Neural crest cell (in vitro differentiated cells): ENCODE measurements around the gene HSBP1L1. TPM values are rescaled to one million over a fixed set of nuclear protein-coding genes. Genes with fewer than 3 reads are reported as not detected.

ENCODE experiments used
- DNase-seq: peaks from one replicate; pipeline ENCODE4 v3.0.0; 2021; ENCODE audit warnings: low read depth, mixed read lengths, low spot score
- H3K27ac Mint-ChIP-seq: one replicate; pipeline ENCODE4 v1.8.0; 2021; ENCODE audit warnings: mild to moderate bottlenecking, mixed read lengths; ENCODE audit not compliant: unreplicated experiment
- H3K27me3 Mint-ChIP-seq: 2 replicates; pipeline ENCODE4 v1.8.0; 2021; ENCODE audit warnings: low read depth, mild to moderate bottlenecking, mixed read lengths
- H3K36me3 Mint-ChIP-seq: 2 replicates; pipeline ENCODE4 v1.8.0; 2021; ENCODE audit warnings: low read depth, mild to moderate bottlenecking, mixed read lengths
- H3K4me1 Mint-ChIP-seq: 2 replicates; pipeline ENCODE4 v1.8.0; 2021; ENCODE audit warnings: mixed read lengths
- H3K4me3 Mint-ChIP-seq: one replicate; pipeline ENCODE4 v1.8.0; 2021; ENCODE audit warnings: mild to moderate bottlenecking, mixed read lengths
- H3K9me3 Mint-ChIP-seq: 2 replicates; pipeline ENCODE4 v1.8.0; 2021; ENCODE audit warnings: mixed read lengths
- CTCF ChIP-seq: fragments of 200-600 bp; sonication (generic); conservative IDR thresholded peaks from 2 replicates; pipeline ENCODE4 v1.5.0; 2021; ENCODE audit warnings: antibody characterized with exemption, mild to moderate bottlenecking
- total RNA-seq: library from RNA; stranded (reverse); gene quantifications from 2 replicates; pipeline ENCODE4 v1.2.1, GENCODE V29; 2021

Gene HSBP1L1
- total RNA-seq, 1 donor from 2014 or later, result 0.58 TPM

GRCh38 chr18:79923896-79924585, 40.4 kb upstream of the HSBP1L1 start:
- Mint-ChIP-seq H3K36me3 (peaks cover 26% of the 10 kb centered on the region), H3K9me3 (peaks cover 3% of the 10 kb centered on the region), H3K27me3 (no peaks in the 10 kb centered on the region), H3K27ac (peak overlapping the region; percentile 27), H3K4me1 (no peaks in the 10 kb centered on the region), H3K4me3 (no peak overlapping the region)
- DNase-seq, result no peak
- TF ChIP-seq CTCF, result no peak

GRCh38 chr18:79924814-79925731, 39.4 kb upstream of the HSBP1L1 start:
- Mint-ChIP-seq H3K27me3 (no peaks in the 10 kb centered on the region), H3K9me3 (peaks cover 6% of the 10 kb centered on the region), H3K4me3 (no peak overlapping the region), H3K36me3 (peaks cover 33% of the 10 kb centered on the region), H3K4me1 (no peaks in the 10 kb centered on the region), H3K27ac (no peak overlapping the region)
- no peak for TF ChIP-seq CTCF
- no peak for DNase-seq

- no peak for DNase-seq
- no peak overlapping the region for H3K4me3 Mint-ChIP-seq
- H3K27ac Mint-ChIP-seq, result no peak overlapping the region
- H3K9me3 Mint-ChIP-seq, result peaks cover 9% of the 10 kb centered on the region
- H3K27me3 Mint-ChIP-seq, result no peaks in the 10 kb centered on the region
- H3K4me1 Mint-ChIP-seq, result no peaks in the 10 kb centered on the region
- TF ChIP-seq CTCF, result no peak
- H3K36me3 Mint-ChIP-seq, result peaks cover 40% of the 10 kb centered on the region
Observed at GRCh38 chr18:79926306-79926705, 38.1 kb upstream of the HSBP1L1 start.

- H3K4me1 Mint-ChIP-seq, result no peaks in the 10 kb centered on the region
- no peaks in the 10 kb centered on the region for H3K27me3 Mint-ChIP-seq
- H3K4me3 Mint-ChIP-seq, result no peak overlapping the region
- no peak overlapping the region for H3K27ac Mint-ChIP-seq
- peaks cover 11% of the 10 kb centered on the region for H3K9me3 Mint-ChIP-seq
- no peak for TF ChIP-seq CTCF
- peaks cover 43% of the 10 kb centered on the region for H3K36me3 Mint-ChIP-seq
- no peak for DNase-seq
Observed at GRCh38 chr18:79926715-79927606, 37.5 kb upstream of the HSBP1L1 start.
